Suprapubic skin (tissue), 4 donors: Measurements from ENCODE around the gene MAST3. TPM values are rescaled to one million over a fixed set of nuclear protein-coding genes. Genes with fewer than 3 reads are reported as not detected.

Experiments
- DNase-seq, 2 donors: peaks; one replicate each; pipeline ENCODE4 v3.0.0-alpha.2; 2019; ENCODE audit warnings: low spot score in 2 of 2
- H3K27ac ChIP-seq: fragments of 200-600 bp; sonication (generic); one replicate; pipeline ENCODE4 v1.5.1; 2019
- H3K27me3 ChIP-seq: fragments of 200-600 bp; sonication (generic); one replicate; pipeline ENCODE4 v1.5.1; 2019
- H3K36me3 ChIP-seq: fragments of 200-600 bp; sonication (generic); one replicate; pipeline ENCODE4 v1.5.1; 2019
- H3K4me1 ChIP-seq: fragments of 200-600 bp; sonication (generic); one replicate; pipeline ENCODE4 v1.5.1; 2019
- H3K4me3 ChIP-seq: fragments of 200-600 bp; sonication (generic); one replicate; pipeline ENCODE4 v1.5.1; 2019; ENCODE audit warnings: mild to moderate bottlenecking
- H3K9me3 ChIP-seq: fragments of 200-600 bp; sonication (generic); one replicate; pipeline ENCODE4 v1.5.1; 2019
- EP300 ChIP-seq: sonication (generic); formaldehyde crosslinking; IDR thresholded peaks from one replicate; pipeline ENCODE4 v1.6.1; 2017; ENCODE audit warnings: antibody characterized with exemption
- POLR2A ChIP-seq, 2 donors: fragments of 450-650 bp; IDR thresholded peaks; one replicate each; pipeline ENCODE4 v1.6.1; 2017; ENCODE audit warnings: antibody characterized with exemption in 2 of 2, mild to moderate bottlenecking in 2 of 2, moderate library complexity in 2 of 2
- POLR2AphosphoS5 ChIP-seq, 3 donors: sonication (generic); formaldehyde crosslinking; IDR thresholded peaks; one replicate each; pipeline ENCODE4 v1.6.1; 2017; ENCODE audit warnings: antibody characterized with exemption in 3 of 3
- WGBS: methylation state at CpG from one replicate; pipeline ENCODE4 v1.1.5; 2018; 5-methylcytosine and 5-hydroxymethylcytosine counted together
- total RNA-seq, 4 donors: library from RNA; depleted of rRNA; stranded (reverse); fragments of >200 nt; gene quantifications; one replicate each; pipeline ENCODE4 v1.1.0, GENCODE V29; 2016
- TF ChIP-seq, protein P1 (sequence below), 2 donors: fragments of 200-600 bp in 1 of 2; fragments of 450-650 bp in 1 of 2; sonication (generic) in 1 of 2; IDR thresholded peaks; one replicate each; pipeline ENCODE4 v1.5.1; 2016 to 2019; ENCODE audit warnings: antibody characterized with exemption in 2 of 2, mild to moderate bottlenecking in 1 of 2, moderate library complexity in 1 of 2

MAST3 gene
- total RNA-seq, 4 donors from 2014 or later, result 13.4 to 29.7 (median 20.0) TPM

DNA sequence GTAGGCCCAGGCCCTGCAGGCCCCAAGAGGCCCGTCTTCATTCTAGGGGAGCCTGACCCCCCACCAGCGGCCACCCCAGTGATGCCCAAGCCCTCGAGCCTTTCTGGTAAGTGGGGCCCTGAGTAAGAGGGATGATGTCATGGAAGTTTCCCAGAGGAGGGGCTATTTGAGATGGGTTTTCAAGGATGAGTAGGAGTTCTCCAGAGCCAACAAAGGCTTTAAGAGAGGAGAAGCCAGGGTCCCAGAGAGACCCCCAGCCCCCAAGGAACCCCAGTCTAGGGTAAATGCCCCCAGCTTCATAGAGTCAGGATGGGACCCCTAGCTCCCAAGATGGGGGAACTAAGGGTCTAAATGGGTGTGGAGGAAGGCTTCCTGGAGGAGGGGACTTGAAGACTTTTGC is 46.3 kb downstream of the MAST3 start:
- no peaks in the 10 kb centered on the region for H3K4me1 ChIP-seq
- 95% methylated on average over 3 of the region's 3 CpGs for WGBS
- peaks cover 62% of the 10 kb centered on the region for H3K36me3 ChIP-seq
- H3K9me3 ChIP-seq, result no peaks in the 10 kb centered on the region
- no peaks in the 10 kb centered on the region for H3K27me3 ChIP-seq
- no peak overlapping the region for H3K4me3 ChIP-seq
- no peak overlapping the region for H3K27ac ChIP-seq
- no peak for DNase-seq
- TF ChIP-seq, protein P1, sequence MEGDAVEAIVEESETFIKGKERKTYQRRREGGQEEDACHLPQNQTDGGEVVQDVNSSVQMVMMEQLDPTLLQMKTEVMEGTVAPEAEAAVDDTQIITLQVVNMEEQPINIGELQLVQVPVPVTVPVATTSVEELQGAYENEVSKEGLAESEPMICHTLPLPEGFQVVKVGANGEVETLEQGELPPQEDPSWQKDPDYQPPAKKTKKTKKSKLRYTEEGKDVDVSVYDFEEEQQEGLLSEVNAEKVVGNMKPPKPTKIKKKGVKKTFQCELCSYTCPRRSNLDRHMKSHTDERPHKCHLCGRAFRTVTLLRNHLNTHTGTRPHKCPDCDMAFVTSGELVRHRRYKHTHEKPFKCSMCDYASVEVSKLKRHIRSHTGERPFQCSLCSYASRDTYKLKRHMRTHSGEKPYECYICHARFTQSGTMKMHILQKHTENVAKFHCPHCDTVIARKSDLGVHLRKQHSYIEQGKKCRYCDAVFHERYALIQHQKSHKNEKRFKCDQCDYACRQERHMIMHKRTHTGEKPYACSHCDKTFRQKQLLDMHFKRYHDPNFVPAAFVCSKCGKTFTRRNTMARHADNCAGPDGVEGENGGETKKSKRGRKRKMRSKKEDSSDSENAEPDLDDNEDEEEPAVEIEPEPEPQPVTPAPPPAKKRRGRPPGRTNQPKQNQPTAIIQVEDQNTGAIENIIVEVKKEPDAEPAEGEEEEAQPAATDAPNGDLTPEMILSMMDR (IDR thresholded peaks at IDR 0.05), result no peak
- TF ChIP-seq EP300 (no peak), POLR2A (IDR thresholded peaks at IDR 0.05) (no peak), POLR2AphosphoS5 (IDR thresholded peaks at IDR 0.05) (no peak)

DNA sequence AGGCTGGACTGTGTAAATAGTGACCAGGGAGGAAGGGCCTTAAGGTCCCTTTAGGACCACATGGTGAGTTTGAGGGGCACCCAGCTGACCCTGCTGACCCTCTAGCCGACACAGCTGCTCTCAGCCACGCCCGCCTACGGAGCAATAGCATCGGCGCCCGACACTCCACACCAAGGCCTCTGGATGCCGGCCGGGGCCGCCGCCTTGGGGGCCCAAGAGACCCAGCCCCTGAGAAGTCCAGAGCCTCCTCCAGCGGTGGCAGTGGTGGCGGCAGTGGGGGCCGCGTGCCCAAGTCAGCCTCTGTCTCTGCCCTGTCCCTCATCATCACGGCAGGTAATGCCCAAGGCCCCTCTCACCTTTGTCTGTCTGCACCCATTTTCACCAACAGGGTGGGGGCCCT is 46.8 kb downstream of the MAST3 start:
- no peaks in the 10 kb centered on the region for H3K27me3 ChIP-seq
- no peak overlapping the region for H3K27ac ChIP-seq
- peaks cover 58% of the 10 kb centered on the region for H3K36me3 ChIP-seq
- no peak overlapping the region for H3K4me3 ChIP-seq
- TF ChIP-seq EP300 (no peak), POLR2AphosphoS5 (IDR thresholded peaks at IDR 0.05) (no peak), POLR2A (IDR thresholded peaks at IDR 0.05) (no peak)
- TF ChIP-seq, protein P1 (IDR thresholded peaks at IDR 0.05), result no peak
- no peak for DNase-seq
- no peaks in the 10 kb centered on the region for H3K4me1 ChIP-seq
- no peaks in the 10 kb centered on the region for H3K9me3 ChIP-seq
- WGBS, result no CpG with 5 or more reads among the region's 16 CpGs

DNA sequence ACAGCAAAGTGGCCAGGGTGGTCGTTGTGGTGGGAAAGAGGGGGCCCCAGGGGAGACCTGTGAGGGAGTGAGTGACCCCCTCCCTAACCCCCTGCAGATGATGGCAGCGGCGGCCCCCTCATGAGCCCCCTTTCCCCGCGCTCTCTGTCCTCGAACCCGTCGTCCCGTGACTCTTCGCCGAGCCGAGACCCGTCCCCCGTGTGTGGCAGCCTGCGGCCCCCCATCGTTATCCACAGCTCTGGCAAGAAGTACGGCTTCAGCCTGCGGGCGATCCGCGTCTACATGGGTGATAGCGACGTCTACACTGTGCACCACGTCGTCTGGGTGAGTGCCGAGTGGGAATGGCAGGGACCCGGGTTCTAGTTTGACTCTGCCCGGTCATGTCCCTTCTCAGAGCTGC is 47.3 kb downstream of the MAST3 start:
- Histone ChIP-seq H3K36me3 (peaks cover 57% of the 10 kb centered on the region), H3K27me3 (no peaks in the 10 kb centered on the region), H3K9me3 (no peaks in the 10 kb centered on the region), H3K27ac (no peak overlapping the region), H3K4me1 (no peaks in the 10 kb centered on the region), H3K4me3 (no peak overlapping the region)
- 97% methylated on average over 25 of the region's 28 CpGs for WGBS
- TF ChIP-seq EP300 (no peak), POLR2A (IDR thresholded peaks at IDR 0.05) (no peak), POLR2AphosphoS5 (IDR thresholded peaks at IDR 0.05) (no peak)
- TF ChIP-seq, protein P1 (IDR thresholded peaks at IDR 0.05), result no peak
- DNase-seq, result no peak

DNA sequence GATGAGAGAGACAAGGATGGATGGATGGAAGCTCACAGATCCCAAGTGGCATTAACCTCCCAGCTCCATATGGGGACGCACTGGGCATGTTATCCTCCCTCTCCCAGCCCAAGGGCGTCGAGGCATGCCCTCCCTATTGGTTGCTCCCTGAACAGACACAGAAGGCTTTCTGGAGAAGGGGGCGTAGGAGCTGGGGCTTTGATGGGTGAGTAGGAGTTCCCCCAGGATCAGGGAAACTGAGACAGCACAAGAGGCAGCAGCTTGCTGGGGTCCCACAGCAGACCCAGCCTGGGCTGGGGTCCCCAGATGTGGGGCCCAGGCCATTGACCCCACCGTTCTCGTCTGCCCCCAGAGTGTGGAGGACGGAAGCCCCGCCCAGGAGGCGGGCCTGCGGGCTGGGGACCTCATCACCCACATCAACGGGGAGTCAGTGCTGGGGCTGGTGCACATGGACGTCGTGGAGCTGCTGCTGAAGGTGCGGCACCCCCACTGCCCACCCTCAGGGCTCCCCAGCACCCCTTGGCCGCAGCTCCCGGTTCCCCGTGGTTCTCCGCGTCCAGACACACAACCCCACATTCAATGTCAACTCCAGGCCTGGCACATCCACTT is 47.9 kb downstream of the MAST3 start:
- no peak overlapping the region for H3K27ac ChIP-seq
- H3K36me3 ChIP-seq, result peaks cover 54% of the 10 kb centered on the region
- no peaks in the 10 kb centered on the region for H3K9me3 ChIP-seq
- H3K4me3 ChIP-seq, result no peak overlapping the region
- H3K27me3 ChIP-seq, result no peaks in the 10 kb centered on the region
- no peaks in the 10 kb centered on the region for H3K4me1 ChIP-seq
- DNase-seq, result no peak
- TF ChIP-seq POLR2AphosphoS5 (IDR thresholded peaks at IDR 0.05) (no peak), EP300 (no peak), POLR2A (IDR thresholded peaks at IDR 0.05) (no peak)
- TF ChIP-seq, protein P1 (IDR thresholded peaks at IDR 0.05), result no peak
- 92% methylated on average over 15 of the region's 19 CpGs for WGBS

DNA sequence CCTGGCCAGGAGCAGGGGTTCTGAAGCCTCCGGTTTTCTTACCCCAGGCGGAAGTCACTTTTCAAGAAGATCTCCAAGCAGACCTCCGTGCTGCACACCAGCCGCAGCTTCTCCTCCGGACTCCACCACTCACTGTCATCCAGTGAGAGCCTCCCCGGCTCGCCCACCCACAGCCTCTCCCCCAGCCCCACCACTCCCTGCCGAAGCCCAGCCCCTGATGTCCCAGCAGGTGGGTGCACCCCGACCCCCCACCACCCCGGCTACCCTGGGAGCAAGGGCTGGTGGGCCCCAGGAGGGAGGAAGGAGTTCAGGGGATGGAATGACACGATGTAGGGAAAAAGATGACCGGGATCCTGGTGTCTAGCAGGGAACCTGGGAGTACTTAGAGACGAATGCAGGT is 49.8 kb downstream of the MAST3 start:
- H3K27ac ChIP-seq, result no peak overlapping the region
- no peaks in the 10 kb centered on the region for H3K9me3 ChIP-seq
- WGBS, result 89% methylated on average over 13 of the region's 13 CpGs
- H3K27me3 ChIP-seq, result no peaks in the 10 kb centered on the region
- H3K4me3 ChIP-seq, result no peak overlapping the region
- peaks cover 39% of the 10 kb centered on the region for H3K36me3 ChIP-seq
- DNase-seq, result no peak
- TF ChIP-seq, protein P1 (IDR thresholded peaks at IDR 0.05), result no peak
- TF ChIP-seq POLR2AphosphoS5 (IDR thresholded peaks at IDR 0.05), result no peak
- no peak for TF ChIP-seq POLR2A (IDR thresholded peaks at IDR 0.05)
- no peak for TF ChIP-seq EP300
- H3K4me1 ChIP-seq, result peaks cover 10% of the 10 kb centered on the region
